Aortic smooth muscle cell (primary cell): ENCODE data around the gene FZD2. TPM values are rescaled to one million over a fixed set of nuclear protein-coding genes. Genes with fewer than 3 reads are reported as not detected.

ENCODE experiments used
- total RNA-seq: library from RNA; depleted of rRNA; stranded (reverse); fragments of >200 nt; gene quantifications from 2 replicates; pipeline ENCODE4 v1.2.3, GENCODE V29; 2014

FZD2 gene
- total RNA-seq: 4.4 TPM in 2 replicates

DNA sequence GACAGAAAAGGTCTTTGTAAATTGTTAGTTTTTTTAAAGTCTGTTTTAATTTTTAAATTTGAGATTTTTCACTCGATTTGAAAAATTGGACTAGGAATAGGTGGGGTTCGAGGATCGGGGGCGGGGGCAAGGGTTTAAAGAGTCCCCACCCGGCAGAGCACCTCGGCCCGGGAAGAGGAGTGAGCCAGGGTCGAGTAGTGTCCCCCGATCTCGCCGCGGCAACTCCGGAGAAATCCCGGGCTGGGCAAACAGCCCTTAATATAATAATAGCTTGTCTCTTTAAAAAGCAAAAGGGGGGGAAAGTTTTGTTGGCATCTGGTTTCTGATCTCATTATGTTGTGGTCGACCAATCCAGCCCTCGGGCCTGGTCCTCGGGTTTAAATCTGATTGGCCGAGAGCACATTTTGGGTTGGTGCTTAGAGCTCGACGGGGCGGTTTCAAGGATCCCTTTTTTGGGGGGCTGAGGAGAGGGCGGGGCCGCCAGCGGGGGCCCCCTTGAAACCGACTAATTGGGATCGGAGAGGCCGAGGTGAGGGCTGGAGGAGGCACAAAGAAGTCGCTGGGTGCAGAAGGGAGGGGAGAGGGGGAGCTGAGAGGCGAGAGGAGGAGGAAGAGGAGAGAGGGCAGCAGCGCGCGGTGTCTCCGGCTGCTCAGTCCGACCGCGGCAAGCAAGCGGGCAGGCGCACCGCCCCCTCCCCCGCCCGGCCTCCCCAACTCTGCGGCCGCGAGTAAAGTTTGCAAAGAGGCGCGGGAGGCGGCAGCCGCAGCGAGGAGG lies at the start of gene FZD2:
Gene FZD2, plus strand, starts transcription at position 653 of the 775 bp plus-strand sequence. CDS start 205 bp downstream, outside the sequence.

Other genes starting within 250 kb of the FZD2 start
- gene RUNDC3A, start 248.9 kb upstream of the FZD2 start, total RNA-seq: 0.13 and 0.31 TPM in 2 replicates
- gene SLC25A39, start 232.7 kb upstream of the FZD2 start, total RNA-seq: 60.7 and 67.2 TPM in 2 replicates
- 240 and 273 TPM in 2 replicates for gene GRN, start 212.2 kb upstream of the FZD2 start, total RNA-seq
- 0.79 and 0.81 TPM in 2 replicates for gene FAM171A2, start 193.6 kb upstream of the FZD2 start, total RNA-seq
- under 0.01 TPM in 1 of 2 replicates, not detected in the other for gene ITGA2B, start 167.8 kb upstream of the FZD2 start, total RNA-seq
- 12.7 and 16.5 TPM in 2 replicates for gene GPATCH8, start 54.1 kb upstream of the FZD2 start, total RNA-seq
- gene MEIOC, start 99.0 kb downstream of the FZD2 start, total RNA-seq: not detected in 2 replicates
- 38.2 and 40.8 TPM in 2 replicates for gene CCDC43, start 132.3 kb downstream of the FZD2 start, total RNA-seq
- 3.4 and 4.4 TPM in 2 replicates for gene DBF4B, start 151.2 kb downstream of the FZD2 start, total RNA-seq
- gene ADAM11, start 201.5 kb downstream of the FZD2 start, total RNA-seq: under 0.01 and 0.31 TPM in 2 replicates